K562 (cell line): ENCODE measurements around the gene ASCC1. TPM values are rescaled to one million over a fixed set of nuclear protein-coding genes. Genes with fewer than 3 reads are reported as not detected.

Source experiments
- CREM ChIP-seq: IDR thresholded peaks from 2 replicates; pipeline ENCODE4 v1.6.1; 2014; ENCODE audit warnings: antibody characterized with exemption, low read depth
- DMBX1 ChIP-seq: fragments of 250-450 bp; sonication (Bioruptor Pico); IDR thresholded peaks from 2 replicates; pipeline ENCODE4 v1.8.0; 2022; ENCODE audit warnings: inconsistent platforms, mild to moderate bottlenecking, moderate library complexity, borderline replicate concordance
- DPF2 ChIP-seq: fragments of 450-650 bp; IDR thresholded peaks from 2 replicates; pipeline ENCODE4 v1.6.1; 2016
- ETV6 ChIP-seq, 3 experiments: fragments of 150-350 bp in 1 of 3; sonication (generic) in 1 of 3; formaldehyde crosslinking in 1 of 3; IDR thresholded peaks; 2 replicates each; pipeline versions ENCODE4 v1.6.1 to v1.8.0; 2014 to 2022; ENCODE audit warnings: borderline replicate concordance in 2 of 3, low read depth in 2 of 3, antibody characterized with exemption in 1 of 3, low read length in 1 of 3, mild to moderate bottlenecking in 1 of 3, missing genetic modification reagents in 1 of 3
- KDM5B ChIP-seq: fragments of 200-600 bp; sonication (generic); IDR thresholded peaks from 2 replicates; pipeline ENCODE4 v1.6.1; 2012; ENCODE audit warnings: low read depth, mild to moderate bottlenecking, moderate library complexity, low read length, control low read depth, inconsistent platforms; ENCODE audit not compliant: insufficient replicate concordance
- L3MBTL2 ChIP-seq: fragments of 450-650 bp; IDR thresholded peaks from 2 replicates; pipeline ENCODE4 v1.6.1; 2016; ENCODE audit warnings: mild to moderate bottlenecking, moderate library complexity
- NCOA1 ChIP-seq: fragments of 450-650 bp; IDR thresholded peaks from 2 replicates; pipeline ENCODE4 v1.6.1; 2016; ENCODE audit warnings: low read depth
- PTBP1 ChIP-seq: fragments of 200-400 bp; formaldehyde crosslinking; IDR thresholded peaks from 2 replicates; pipeline ENCODE4 v1.6.1; 2017; ENCODE audit warnings: low read depth, low read length
- STAT5B ChIP-seq: fragments of 250-450 bp; sonication (Bioruptor Pico); IDR thresholded peaks from 2 replicates; pipeline ENCODE4 v1.8.0; 2021; ENCODE audit warnings: mild to moderate bottlenecking, inconsistent platforms
- ZFPM2 ChIP-seq: fragments of 250-450 bp; sonication (Bioruptor Pico); IDR thresholded peaks from 2 replicates; pipeline ENCODE4 v1.5.1; 2022; ENCODE audit warnings: mild to moderate bottlenecking
- ZNF347 ChIP-seq: fragments of 450-650 bp; formaldehyde crosslinking; IDR thresholded peaks from 2 replicates; pipeline ENCODE4 v1.4.0; 2020; ENCODE audit warnings: low read depth, mild to moderate bottlenecking, moderate library complexity
- ZNF766 ChIP-seq: fragments of 200-800 bp; sonication (Bioruptor generic); conservative IDR thresholded peaks from 2 replicates; pipeline ENCODE4 v1.6.1; 2016; ENCODE audit warnings: missing genetic modification characterization, missing compliant biosample characterization
- polyA plus RNA-seq, 8 experiments: library from polyadenylated mRNA; depleted of rRNA in 4 of 8; stranded (reverse) in 5 of 8; unstranded in 3 of 8; fragments of >200 nt; fragmentation: Nextera tagmentation in 2 of 8; fragmentation: Illumina TruSeq in 1 of 8; extraction: Ambion mirVana in 2 of 8; extraction: Trizol in 1 of 8; gene quantifications; 2 replicates each; pipeline versions ENCODE4 v1.2.1 to v1.2.3, GENCODE V29; 2011 to 2014; ENCODE audit warnings: inconsistent platforms in 1 of 8, missing spikeins in 1 of 8
- total RNA-seq, 7 experiments: library from RNA; depleted of rRNA in 6 of 7; stranded (reverse); fragments of >200 nt in 6 of 7; fragmentation: Illumina TruSeq in 2 of 7; extraction: Trizol in 2 of 7; gene quantifications; 2 replicates each; pipeline versions ENCODE4 v1.2.1 to v1.2.3, GENCODE V29; 2011 to 2021; ENCODE audit warnings: low replicate concordance in 1 of 7
- TF ChIP-seq, protein P1 (sequence below): fragments of 450-650 bp; formaldehyde crosslinking; IDR thresholded peaks from 2 replicates; pipeline ENCODE4 v1.4.0; 2020; ENCODE audit warnings: mild to moderate bottlenecking, moderate library complexity
- TF ChIP-seq, protein P2 (sequence below): conservative IDR thresholded peaks from 2 replicates; pipeline ENCODE4 v1.6.1; 2011; ENCODE audit warnings: low read depth, mild to moderate bottlenecking, low read length; ENCODE audit not compliant: control insufficient read depth
- TF ChIP-seq, protein P3 (sequence below): fragments of 250-450 bp; sonication (Bioruptor Pico); IDR thresholded peaks from 2 replicates; pipeline ENCODE4 v1.5.0; 2021; ENCODE audit warnings: mild to moderate bottlenecking, moderate library complexity
- TF ChIP-seq, protein P4 (sequence below), 2 experiments: IDR thresholded peaks; 2 replicates each; pipeline ENCODE4 v1.6.1; 2012; ENCODE audit warnings: improper control_type of control experiment in 2 of 2, low read depth in 2 of 2, low read length in 2 of 2, borderline replicate concordance in 1 of 2

The ASCC1 gene
- total and polyA plus RNA-seq, 9 of the 15 experiments (the other 6 are each of a cell fraction or from before 2014, with no cell fraction given), result 31.7 to 73.3 (median 52.8) TPM

DNA sequence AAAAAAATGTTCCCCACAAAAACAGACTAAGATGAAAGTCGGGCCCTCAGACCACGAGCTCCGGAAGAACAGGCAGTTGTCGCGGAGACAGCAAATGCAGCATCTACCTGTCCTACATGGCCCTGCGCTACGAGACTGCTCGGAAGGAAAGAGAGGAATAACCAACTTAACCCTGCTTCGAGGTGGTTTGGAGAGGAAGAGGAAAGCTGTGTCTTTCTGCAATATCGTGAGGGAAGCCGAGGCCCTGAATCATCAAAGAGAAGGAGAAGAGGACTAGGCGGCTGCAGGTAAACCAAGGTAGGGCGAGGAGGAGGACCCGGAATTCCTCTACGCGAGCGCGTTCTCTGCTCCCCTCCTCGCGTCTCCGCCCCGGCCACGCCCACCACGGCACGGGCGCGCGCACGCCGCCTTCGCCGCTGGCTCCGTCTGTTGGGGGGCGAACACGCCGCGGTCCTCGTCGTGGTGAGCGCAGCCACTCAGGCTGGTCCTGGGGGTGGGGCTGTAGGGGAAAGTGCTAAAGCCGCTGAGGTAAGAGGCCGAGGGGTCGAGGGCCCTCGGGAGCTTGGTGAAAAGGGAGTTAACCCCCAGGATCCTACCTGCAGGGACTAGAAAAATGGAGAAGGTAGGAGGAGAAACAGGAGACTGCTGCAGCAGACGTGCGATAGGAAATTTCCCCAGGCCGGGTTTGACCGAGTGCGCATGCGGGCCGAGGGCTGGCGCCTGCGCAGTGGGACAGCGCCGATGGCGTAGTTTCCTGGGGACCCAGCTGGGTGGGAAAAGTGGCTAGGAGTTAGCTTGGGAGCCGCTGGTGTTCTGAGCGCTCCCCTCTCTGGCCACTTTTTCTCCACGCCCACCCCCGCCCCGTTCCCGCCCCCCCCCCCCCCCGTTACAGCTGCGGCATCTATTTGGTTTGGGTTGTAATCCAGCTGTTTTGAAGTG, at the start of gene ASCC1, which contains the start of gene ANAPC16 (continued):
- TF ChIP-seq, protein P1, sequence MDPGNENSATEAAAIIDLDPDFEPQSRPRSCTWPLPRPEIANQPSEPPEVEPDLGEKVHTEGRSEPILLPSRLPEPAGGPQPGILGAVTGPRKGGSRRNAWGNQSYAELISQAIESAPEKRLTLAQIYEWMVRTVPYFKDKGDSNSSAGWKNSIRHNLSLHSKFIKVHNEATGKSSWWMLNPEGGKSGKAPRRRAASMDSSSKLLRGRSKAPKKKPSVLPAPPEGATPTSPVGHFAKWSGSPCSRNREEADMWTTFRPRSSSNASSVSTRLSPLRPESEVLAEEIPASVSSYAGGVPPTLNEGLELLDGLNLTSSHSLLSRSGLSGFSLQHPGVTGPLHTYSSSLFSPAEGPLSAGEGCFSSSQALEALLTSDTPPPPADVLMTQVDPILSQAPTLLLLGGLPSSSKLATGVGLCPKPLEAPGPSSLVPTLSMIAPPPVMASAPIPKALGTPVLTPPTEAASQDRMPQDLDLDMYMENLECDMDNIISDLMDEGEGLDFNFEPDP, result peak; percentile 23; the same call in 1 of the 2 replicates
- TF ChIP-seq DMBX1 (peak; percentile 36; the same call in 1 of the 2 replicates), L3MBTL2 (peak; percentile 98), ETV6 (IDR thresholded peaks at IDR 0.05; ENCODE audit: borderline replicate concordance in 1 of 2, low read depth in 2 of 2, low read length in 1 of 2) (0 out of 4 replicates have a peak, but pooled peaks of 1 of the 2 experiments have one; percentile 61), ETV6 (CRISPR knock-in tag; IDR thresholded peaks at IDR 0.05; ENCODE audit: borderline replicate concordance) (no peak), CREM (peak; percentile 77), ZFPM2 (CRISPR knock-in tag) (0 out of 2 replicates have a peak, but pooled peaks have one; percentile 40), KDM5B (peak; percentile 93), PTBP1 (0 out of 2 replicates have a peak, but pooled peaks have one; percentile 54), ZNF766 (CRISPR knock-in tag) (peak; percentile 60; the same call in 1 of the 2 replicates), ZNF347 (CRISPR knock-in tag) (no peak), STAT5B (CRISPR knock-in tag) (no peak), NCOA1 (no peak), DPF2 (0 out of 2 replicates have a peak, but pooled peaks have one; percentile 18)
- TF ChIP-seq, protein P2, sequence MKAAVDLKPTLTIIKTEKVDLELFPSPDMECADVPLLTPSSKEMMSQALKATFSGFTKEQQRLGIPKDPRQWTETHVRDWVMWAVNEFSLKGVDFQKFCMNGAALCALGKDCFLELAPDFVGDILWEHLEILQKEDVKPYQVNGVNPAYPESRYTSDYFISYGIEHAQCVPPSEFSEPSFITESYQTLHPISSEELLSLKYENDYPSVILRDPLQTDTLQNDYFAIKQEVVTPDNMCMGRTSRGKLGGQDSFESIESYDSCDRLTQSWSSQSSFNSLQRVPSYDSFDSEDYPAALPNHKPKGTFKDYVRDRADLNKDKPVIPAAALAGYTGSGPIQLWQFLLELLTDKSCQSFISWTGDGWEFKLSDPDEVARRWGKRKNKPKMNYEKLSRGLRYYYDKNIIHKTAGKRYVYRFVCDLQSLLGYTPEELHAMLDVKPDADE, result peak; percentile 76; the same call in 1 of the 2 replicates
- TF ChIP-seq, protein P3, sequence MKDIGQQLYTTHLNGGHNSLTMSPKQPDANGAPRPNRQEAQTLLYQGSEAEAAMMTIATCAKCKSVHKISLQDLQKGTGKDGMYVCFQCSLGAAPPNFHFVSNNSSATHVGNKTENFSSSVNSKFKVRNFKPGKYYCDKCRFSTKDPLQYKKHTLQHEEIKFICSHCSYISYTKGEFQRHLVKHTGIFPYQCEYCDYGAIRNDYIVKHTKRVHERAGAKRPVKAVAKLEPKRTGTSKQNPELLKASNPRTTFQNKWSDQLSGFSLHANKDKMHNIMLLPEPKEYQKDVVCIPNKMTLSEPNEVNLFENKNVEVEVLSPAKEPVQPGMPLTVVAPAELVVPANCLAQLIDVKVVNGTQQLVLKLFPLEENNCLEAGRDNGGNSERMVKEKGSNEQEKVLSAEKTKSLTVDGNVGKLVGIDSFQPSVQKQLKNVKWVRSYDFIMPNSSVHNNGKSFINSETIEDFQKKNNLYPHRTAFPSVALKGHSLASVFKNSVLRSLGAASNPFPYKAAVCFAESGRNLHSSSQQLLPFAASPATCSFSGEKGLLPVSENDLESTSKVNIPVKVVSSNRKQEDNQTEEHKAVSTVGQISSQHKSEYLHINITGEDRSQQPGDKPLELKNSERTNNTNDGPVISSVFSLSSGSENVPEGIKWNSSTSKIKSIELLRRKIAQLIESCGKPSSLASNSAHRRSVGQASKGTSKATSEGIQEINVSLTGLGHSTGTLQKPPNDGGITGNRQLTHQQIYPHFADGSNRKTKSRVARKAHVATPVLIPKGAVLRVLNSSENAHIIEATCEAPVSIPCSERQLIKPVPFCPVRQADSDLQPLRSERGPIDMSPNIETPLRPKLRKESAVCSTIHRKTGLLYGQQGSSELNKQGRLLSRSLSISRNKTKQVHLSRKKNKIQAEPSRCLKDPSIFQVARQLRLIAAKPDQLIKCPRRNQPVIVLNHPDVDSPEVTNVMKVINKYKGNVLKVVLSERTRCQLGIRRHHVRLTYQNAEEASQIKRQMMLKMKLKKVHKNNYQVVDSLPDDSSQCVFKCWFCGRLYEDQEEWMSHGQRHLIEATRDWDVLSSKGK, result no peak
- TF ChIP-seq, protein P4, sequence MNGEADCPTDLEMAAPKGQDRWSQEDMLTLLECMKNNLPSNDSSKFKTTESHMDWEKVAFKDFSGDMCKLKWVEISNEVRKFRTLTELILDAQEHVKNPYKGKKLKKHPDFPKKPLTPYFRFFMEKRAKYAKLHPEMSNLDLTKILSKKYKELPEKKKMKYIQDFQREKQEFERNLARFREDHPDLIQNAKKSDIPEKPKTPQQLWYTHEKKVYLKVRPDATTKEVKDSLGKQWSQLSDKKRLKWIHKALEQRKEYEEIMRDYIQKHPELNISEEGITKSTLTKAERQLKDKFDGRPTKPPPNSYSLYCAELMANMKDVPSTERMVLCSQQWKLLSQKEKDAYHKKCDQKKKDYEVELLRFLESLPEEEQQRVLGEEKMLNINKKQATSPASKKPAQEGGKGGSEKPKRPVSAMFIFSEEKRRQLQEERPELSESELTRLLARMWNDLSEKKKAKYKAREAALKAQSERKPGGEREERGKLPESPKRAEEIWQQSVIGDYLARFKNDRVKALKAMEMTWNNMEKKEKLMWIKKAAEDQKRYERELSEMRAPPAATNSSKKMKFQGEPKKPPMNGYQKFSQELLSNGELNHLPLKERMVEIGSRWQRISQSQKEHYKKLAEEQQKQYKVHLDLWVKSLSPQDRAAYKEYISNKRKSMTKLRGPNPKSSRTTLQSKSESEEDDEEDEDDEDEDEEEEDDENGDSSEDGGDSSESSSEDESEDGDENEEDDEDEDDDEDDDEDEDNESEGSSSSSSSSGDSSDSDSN (IDR thresholded peaks at IDR 0.05; ENCODE audit: borderline replicate concordance in 1 of 2, low read depth in 2 of 2, low read length in 2 of 2), result no peak; a peak in 1 of 4 replicates
